GM10248 (cell line): ENCODE measurements around the gene RBM4.

ENCODE experiments used
- CTCF ChIA-PET: fragments of 300-600 bp; sonication (Branson Sonifier 250); formaldehyde crosslinking; extraction: SDS; loops from one replicate; lab custom pipeline; 2021; ENCODE audit warnings: antibody characterized with exemption; lab: Yijun Ruan, JAX
- POLR2A ChIA-PET: fragments of 350-650 bp; sonication (Branson Sonifier 250); formaldehyde crosslinking; extraction: SDS; loops from one replicate; lab custom pipeline; 2020; ENCODE audit warnings: antibody characterized with exemption; lab: Yijun Ruan, JAX
- DNase-seq: peaks from one replicate; pipeline ENCODE4 v3.0.0; 2012; ENCODE audit errors: extremely low spot score
- TF ChIP-seq, protein P1 (sequence below): IDR thresholded peaks from 2 replicates; pipeline ENCODE4 v1.5.1; 2012; ENCODE audit warnings: mild to moderate bottlenecking, low read depth; ENCODE audit errors: extremely low read depth, missing control alignments, control extremely low read depth

The RBM4 gene

DNA sequence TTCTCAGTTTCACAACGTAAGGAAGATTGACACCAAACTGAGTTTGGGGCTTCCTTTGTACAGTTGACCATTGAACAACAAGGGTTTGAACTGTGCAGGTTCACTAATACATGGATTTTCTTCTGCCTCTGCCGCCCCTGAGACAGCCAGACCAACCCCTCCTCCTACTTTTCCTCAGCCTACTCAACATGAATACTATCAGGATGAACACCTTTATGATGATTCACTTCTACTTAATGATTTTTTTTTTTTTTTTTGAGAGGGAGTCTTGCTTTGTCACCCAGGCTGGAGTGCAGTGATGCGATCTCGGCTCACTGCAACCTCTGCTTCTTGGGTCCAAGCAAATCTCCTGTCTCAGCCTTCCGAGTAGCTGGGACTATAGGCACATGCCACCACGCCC is 14.6 kb downstream of the RBM4 start:
- no peak for DNase-seq
- ChIA-PET CTCF (interaction anchor here (1.3 to 1.8 kb wide), 4 partner anchors 8 to 32 kb away, joined by 3 to 5 read pairs (median 4); no protein-coding TSS in a partner anchor), POLR2A (interaction anchor here (1.1 to 2.3 kb wide), 3 partner anchors 15 to 215 kb away, joined by 3 to 10 read pairs (median 3); partner anchors contain the start of genes MRPL11 and RBM4)
- TF ChIP-seq, protein P1, sequence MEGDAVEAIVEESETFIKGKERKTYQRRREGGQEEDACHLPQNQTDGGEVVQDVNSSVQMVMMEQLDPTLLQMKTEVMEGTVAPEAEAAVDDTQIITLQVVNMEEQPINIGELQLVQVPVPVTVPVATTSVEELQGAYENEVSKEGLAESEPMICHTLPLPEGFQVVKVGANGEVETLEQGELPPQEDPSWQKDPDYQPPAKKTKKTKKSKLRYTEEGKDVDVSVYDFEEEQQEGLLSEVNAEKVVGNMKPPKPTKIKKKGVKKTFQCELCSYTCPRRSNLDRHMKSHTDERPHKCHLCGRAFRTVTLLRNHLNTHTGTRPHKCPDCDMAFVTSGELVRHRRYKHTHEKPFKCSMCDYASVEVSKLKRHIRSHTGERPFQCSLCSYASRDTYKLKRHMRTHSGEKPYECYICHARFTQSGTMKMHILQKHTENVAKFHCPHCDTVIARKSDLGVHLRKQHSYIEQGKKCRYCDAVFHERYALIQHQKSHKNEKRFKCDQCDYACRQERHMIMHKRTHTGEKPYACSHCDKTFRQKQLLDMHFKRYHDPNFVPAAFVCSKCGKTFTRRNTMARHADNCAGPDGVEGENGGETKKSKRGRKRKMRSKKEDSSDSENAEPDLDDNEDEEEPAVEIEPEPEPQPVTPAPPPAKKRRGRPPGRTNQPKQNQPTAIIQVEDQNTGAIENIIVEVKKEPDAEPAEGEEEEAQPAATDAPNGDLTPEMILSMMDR: no peak

DNA sequence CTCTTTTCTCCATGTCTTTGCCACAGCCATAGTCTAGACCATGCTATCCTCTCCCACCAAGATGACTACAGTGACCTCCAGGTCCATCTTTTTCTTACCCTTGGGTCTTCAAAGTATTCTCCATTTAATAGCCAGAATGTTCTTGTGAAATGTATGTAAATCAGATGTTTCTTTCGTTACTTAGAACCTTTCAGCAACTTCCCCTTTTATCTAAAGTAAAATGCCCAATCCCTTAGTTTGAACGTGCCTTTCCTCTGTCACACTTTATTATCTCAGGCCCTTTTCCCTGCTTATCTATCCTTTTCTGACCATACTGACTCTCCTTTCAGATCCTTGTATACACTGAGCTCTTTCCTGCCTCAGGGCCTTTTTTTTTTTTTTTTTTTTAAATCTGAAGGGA is 21.3 kb downstream of the RBM4 start:
- TF ChIP-seq, protein P1: no peak
- no peak for DNase-seq
- ChIA-PET CTCF (interaction anchor here (0.6 to 3.7 kb wide), 4 partner anchors 10 to 251 kb away, joined by 3 to 27 read pairs (median 4); partner anchors contain the start of gene RBM4B), POLR2A (interaction anchor here (0.6 to 1.9 kb wide), 2 partner anchors 18 to 67 kb away, joined by 3 to 6 read pairs; partner anchors contain the start of genes CCDC87 and RBM4B)

GRCh38 chr11:66663741-66664296 is 25.3 kb downstream of the RBM4 start:
- CTCF ChIA-PET: interaction anchor here (0.8 to 3.3 kb wide), 5 partner anchors 9 to 225 kb away, joined by 3 to 20 read pairs (median 3); partner anchors contain the start of genes MRPL11 and RBM4B
- DNase-seq: no peak
- TF ChIP-seq, protein P1: no peak
- POLR2A ChIA-PET: interaction anchor here (0.7 to 1.2 kb wide), 2 partner anchors 9 to 179 kb away, joined by 4 to 6 read pairs; partner anchors contain the start of gene RCE1

GRCh38 chr11:66665369-66665768 is 26.9 kb downstream of the RBM4 start:
- no peak for DNase-seq
- TF ChIP-seq, protein P1: no peak
- ChIA-PET CTCF (interaction anchor here (3.3 kb wide), 1 partner anchor 13 kb away, joined by 20 read pairs; the partner anchor contains the start of gene RBM4B), POLR2A (no interaction called here)

GRCh38 chr11:66670816-66671215 is 32.3 kb downstream of the RBM4 start:
- ChIA-PET CTCF (no interaction called here), POLR2A (no interaction called here)
- TF ChIP-seq, protein P1: no peak
- DNase-seq: no peak

DNA sequence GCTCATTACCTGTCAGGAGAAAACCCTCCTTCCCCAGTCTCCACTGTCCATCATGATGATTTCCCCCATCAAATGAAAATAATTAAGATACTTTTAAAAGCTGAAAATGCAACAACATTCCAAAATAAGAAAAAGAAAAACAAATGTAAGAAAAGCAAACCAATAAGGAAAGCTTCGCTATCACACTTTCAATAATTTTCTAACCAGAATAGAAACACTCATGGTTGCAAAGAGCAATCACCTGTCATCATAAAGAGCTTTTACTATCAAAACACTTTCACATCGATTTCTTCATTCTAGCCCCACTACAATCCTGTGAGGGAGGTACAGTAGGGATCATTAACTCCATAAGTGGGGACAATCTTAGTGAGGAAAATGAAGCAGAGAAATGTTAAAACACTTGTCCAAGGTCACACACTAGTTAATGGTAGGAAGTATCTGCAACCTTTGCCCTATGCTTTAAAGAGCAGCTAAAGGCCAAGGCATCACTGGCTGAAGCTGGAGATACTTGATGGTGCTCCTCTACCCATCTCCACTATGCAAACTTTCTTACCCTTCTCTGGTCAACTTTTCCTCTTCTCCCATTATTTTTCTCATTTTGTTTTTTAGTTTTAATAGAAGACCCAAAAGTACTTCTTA is 36.6 kb downstream of the RBM4 start:
- TF ChIP-seq, protein P1: no peak
- ChIA-PET POLR2A (interaction anchor here (0.5 kb wide), 1 partner anchor 56 kb away, joined by 3 read pairs; no protein-coding TSS in a partner anchor), CTCF (interaction anchor here (0.7 to 1.7 kb wide), 5 partner anchors 14 to 261 kb away, joined by 3 to 4 read pairs (median 3); partner anchors contain the start of genes BBS1 and ZDHHC24)
- DNase-seq: no peak
